Measurements from ENCODE around the gene FAM78A.

FAM78A gene

DNA sequence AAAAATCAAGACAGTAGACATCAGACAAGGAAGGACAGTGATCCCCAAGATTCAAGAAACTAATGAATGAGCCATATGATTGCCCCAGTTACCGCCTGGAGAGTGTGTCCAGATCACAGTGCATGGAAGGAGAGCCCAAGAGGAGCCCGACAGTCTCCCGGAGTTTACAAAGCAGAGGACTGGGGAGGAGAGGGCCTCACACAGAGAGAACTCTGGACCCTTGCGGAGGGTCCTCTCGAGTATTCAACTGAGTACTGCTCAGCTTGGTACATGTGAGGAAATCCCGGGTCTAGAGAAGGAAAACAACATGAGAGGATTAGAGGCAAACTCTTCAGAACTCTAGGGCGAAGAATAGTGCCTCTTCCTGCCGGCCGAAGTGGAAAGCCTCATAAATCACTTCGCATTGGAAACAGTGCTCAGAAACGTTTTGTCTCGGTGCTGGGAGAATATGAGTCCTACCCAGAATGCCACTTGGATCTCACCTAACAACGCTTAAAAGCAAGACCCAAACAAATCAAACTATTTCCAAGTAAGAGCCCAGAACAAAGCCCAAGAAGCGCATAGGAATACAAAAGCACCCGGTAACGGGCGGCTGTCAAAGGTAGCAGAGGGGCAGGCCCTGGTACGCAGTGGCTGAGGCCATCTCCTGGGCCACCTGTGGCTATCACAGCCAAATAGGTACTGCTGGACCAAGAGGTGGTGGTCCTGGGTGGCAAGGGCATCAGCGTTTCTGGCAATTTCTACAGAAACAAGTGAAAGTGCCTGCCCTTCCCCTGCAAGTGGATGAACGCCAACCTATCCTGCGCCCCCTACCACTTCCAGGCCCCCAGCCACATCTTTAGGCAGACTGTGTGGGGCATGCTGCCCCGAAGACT, 36.0 kb downstream of the FAM78A start:
- no peak overlapping the region for H3K4me3 ChIP-seq (ENCODE audit: low read depth, low read length)

DNA sequence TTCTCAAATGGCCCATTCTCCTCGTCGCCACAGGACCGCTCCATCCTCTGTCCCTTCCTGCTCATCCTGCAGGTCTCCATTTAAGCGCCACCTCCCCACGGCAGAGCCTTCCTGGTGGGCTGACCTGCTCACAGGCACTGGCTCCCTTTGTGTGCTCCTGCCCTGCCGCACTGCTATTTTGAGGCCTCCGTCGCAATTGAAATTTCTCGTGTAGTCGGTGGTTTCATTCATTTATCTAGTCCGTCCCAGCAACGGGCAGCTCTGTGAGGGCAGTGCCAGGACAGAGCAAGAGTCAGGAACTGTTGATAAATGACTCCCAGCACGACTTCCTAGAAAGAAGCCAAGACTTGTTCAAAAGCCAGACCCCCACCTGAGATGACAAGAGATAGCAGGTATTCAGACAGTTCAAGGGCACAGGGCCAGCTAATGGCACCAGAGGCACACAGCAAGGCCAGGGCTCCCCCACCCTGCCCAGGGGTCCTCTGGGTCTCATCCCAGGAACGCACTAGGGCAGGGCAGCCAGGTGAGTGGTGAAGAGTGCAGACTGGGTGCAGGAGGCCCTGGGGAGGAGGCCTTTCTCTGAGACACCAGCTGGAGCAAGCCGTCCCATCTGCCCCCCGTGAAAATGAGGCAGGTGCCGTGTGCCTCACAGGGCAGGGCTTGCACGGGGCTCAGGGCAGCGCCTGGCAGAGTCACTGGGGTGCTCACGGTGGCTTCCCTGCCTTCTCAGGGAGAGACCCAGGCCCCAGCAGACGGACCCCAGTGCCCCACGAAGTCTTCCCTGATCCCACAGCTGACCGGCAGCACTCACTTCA, 36.9 kb downstream of the FAM78A start:
- no peak overlapping the region for H3K4me3 ChIP-seq (ENCODE audit: low read depth, low read length)

DNA sequence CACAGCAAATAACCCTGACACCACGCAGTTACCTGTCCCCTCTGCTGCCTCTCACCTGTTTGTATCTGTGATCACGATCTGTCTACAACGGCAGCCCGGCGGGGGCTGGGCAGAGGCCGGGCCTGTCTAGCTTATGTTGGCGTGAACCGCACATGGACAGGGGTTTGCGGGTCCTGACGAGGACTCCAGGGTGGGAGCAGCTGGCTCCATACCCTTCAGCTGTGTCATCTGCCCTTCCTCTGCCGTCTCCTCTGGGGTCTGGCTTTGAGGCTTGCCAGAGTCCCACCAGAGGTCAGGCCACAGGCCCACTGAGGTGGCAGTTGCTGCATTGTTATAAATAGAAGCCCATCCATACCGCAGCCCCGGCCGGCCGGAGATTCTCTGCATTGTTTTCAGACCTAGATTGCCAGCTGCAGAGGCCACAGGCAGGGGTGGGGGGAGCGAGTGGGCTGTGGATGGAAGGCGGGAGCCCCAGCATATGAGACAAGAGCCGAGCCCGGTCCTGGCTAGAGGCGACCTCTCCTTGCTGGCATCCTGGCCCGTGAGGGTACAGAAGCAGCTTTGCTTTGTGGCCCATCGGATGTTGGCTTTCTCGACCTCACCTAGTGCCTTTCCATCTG, 37.8 kb downstream of the FAM78A start:
- no peak overlapping the region for H3K4me3 ChIP-seq (ENCODE audit: low read depth, low read length)

DNA sequence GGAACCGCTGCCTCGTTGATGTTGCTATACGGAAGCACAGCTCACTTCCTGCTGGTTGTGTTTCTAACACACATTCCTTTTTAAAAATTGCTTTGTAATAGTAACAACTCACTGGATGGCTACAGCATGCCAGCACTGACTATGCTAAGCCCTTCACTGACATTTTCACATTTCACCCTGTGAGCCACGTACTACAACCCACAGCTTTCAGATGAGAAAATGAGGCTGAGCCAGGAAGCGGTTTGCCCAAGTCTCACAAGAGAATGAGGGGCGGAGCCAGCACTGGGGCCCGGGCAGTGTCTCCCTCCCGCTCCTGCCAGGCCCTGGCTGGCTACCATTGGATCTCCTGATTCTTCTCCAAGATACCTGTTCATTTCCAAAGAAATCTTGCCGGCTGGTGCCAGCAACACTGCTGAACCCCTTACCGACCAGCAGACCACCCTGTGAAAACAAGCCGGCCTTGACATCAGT, 38.3 kb downstream of the FAM78A start:
- H3K4me3 ChIP-seq (ENCODE audit: low read depth, low read length) = no peak overlapping the region

DNA sequence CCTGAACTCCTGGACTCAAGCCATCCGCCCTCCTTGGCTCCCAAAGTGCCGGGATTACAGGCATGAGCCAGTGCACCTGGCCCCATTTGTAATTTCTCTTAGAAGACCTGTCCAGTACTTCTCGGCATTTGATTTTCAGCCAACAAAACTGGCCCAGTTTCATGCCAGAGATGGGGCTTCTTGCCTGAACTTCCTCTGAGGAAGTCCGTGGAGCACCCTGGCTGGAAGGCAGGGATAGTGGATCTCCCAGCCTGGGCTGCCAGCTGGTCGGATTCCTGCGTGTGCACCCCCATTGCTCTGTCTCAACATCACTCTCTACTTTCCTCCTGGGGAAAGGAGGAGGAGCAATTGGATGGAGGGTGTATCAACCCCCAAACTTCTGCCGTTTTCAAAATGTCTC, 39.0 kb downstream of the FAM78A start:
- H3K4me3 ChIP-seq (ENCODE audit: low read depth, low read length) = no peak overlapping the region

DNA sequence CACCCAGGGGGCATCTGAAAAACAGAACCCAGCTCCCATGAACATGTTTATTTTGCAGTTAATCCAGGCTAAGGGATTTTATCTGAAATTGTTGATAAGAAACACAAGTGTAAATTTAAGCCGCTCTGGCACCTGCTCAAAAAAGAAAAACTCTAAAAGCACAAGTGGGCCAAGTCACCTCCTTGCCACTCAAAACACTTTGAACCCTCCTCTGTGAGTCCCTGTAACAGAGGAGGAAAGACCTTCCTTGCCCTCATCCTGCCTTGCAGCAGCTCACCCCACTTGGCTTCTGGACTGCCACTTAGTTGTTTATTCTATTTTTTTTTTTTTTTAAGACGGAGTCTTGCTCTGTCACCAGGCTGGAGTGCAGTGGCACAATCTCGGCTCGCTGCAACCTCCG, 39.5 kb downstream of the FAM78A start:
- no peak overlapping the region for H3K4me3 ChIP-seq (ENCODE audit: low read depth, low read length)

DNA sequence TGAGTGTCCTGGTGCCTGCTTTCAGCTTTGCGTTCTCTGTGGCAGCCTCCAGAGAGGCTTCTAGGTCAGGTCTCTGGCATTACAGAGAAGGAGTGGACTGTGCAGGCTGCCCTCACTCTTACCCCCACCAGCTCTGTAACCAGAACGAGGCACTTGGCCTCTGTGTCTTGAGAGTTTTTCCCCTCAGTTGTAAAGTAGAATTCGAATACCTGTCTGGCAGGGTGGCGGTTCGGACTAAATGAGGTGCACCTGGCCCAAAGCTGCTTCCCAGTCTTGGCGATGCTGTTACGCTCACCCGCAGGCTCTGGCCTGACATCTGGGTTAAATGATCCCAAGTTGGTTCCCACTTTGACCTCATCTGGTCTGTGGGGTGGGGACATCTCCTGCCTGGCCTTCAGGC, 40.1 kb downstream of the FAM78A start:
- H3K4me3 ChIP-seq (ENCODE audit: low read depth, low read length) = no peak overlapping the region

DNA sequence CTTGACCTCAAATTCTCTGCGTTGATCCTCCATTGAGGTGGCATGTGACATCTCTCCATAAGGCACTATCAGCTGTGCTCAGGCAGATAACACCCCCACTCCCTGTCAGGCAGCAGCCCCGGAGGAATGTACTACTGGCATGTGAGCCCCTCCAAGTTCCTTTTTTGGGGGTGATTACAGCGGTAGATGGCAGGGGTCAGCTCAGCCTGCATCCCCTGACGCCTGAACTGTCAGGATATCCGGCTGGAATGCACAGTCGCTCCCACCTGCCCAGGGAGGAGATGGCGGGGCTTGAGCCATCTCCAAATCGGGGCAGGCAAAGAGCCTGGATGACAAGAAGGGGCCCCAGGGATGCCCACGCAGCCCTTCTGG, 40.8 kb downstream of the FAM78A start:
- no peak overlapping the region for H3K4me3 ChIP-seq (ENCODE audit: low read depth, low read length)

DNA sequence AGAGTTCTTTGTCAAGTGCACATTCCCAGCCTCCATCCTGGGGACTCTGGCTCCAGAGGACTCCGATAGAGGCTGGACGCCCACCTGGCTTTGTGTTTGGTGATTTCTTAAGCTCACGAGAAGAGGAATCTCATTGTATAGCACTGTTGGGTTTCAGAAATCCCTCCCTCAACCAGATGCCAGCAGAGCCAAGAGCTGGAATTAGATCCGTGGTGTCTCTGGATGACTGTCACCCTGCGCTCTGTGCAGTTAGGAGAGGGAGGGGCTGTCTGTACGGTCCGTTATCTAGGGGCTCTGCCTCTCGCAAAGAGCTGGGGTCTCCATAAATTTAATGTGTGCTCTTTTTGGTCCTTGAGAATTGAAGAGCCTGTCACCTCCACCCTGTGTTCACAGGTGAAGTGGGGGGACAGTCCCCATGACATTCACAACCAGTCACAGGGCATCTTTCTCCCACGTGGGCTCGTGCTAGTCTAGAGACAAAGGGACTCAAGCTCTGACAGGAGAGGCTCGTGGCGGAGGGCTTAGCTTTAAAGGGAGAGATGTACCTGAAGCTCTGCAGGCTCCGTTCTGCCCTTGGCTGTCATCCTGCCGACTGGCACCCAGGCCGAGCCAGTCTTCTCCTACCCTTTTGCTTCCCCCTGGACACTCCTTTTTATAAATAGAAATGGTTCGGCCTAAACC, 41.4 kb downstream of the FAM78A start:
- no peak overlapping the region for H3K4me3 ChIP-seq (ENCODE audit: low read depth, low read length)

DNA sequence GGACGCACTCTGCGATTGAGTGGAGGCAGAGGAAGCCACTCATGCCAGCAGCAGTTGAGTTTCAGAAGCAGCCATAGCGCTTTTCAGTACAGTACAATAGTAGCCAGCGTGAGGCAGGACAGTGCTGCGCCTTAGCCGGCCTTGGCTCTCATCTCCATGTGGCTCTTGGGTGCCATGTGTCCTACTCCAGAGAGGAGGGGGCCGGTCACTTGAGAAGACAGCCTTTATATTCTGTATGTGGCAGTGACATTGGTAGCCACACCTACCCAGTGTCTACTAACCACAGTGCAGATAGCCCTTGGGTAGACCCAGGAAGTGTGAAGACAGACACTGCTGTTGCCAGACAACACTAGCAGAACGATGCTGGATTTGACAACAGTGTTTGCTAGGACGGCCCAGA, 42.3 kb downstream of the FAM78A start:
- H3K4me3 ChIP-seq (ENCODE audit: low read depth, low read length) = no peak overlapping the region

DNA sequence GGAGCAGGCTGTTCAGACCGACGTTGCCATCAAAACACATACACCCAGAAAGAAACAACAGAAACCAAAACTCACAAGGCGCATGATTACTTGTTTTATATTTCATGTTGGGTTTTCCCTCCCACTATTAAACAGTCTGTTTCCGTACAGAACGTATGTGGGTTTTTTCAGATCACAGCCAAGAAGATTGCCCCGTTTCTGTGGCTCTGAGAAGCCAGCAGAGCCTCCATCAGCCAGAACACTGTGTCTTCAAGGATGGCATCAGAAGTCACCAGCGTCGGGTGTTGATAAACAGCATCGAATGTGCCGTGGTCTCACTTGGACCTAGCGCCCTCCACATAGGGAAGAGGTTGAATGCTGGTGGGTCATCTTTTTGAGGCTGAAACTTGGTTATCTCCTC, 42.8 kb downstream of the FAM78A start:
- H3K4me3 ChIP-seq (ENCODE audit: low read depth, low read length) = no peak overlapping the region

DNA sequence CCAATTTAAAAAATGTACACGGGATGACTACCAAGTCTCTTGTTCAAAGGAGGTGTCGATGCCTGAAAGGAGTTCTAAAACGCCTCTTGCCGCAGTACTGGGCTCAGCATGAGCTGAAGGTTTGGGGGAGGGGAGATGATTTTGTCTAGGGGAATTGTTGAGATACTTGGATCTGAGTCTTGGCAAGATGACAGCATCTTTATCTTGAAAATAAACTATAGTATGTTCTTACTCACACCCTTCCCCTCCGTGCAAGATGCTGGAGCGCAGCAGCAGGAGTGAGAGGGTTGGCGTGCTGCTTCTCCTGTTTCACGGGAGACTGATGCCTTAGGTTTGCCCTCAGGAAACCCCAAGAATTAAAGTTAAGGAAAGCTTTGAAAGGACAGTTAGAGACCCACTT, 47.3 kb downstream of the FAM78A start:
- H3K4me3 ChIP-seq (ENCODE audit: low read depth, low read length) = no peak overlapping the region

DNA sequence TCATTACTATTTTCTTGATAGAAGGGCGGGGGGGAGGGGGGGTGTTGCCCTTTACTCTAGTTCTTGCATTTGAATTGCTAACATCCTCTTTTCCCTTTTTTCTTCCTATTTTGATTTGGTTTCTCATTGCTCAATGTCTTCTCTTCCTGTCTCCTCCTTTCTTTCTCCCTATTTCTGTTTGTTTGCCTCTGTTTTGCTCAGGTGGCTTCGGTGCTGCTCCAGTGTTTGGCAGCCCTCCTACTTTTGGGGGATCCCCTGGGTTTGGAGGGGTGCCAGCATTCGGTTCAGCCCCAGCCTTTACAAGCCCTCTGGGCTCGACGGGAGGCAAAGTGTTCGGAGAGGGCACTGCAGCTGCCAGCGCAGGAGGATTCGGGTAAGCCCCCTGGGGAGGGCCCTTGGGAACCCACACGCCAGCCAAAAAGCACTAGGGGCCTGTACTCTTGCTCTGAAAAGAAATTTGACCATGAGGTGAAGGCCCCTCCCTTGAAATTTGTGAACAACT, 48.3 kb downstream of the FAM78A start:
- H3K4me3 ChIP-seq (ENCODE audit: low read depth, low read length) = no peak overlapping the region

DNA sequence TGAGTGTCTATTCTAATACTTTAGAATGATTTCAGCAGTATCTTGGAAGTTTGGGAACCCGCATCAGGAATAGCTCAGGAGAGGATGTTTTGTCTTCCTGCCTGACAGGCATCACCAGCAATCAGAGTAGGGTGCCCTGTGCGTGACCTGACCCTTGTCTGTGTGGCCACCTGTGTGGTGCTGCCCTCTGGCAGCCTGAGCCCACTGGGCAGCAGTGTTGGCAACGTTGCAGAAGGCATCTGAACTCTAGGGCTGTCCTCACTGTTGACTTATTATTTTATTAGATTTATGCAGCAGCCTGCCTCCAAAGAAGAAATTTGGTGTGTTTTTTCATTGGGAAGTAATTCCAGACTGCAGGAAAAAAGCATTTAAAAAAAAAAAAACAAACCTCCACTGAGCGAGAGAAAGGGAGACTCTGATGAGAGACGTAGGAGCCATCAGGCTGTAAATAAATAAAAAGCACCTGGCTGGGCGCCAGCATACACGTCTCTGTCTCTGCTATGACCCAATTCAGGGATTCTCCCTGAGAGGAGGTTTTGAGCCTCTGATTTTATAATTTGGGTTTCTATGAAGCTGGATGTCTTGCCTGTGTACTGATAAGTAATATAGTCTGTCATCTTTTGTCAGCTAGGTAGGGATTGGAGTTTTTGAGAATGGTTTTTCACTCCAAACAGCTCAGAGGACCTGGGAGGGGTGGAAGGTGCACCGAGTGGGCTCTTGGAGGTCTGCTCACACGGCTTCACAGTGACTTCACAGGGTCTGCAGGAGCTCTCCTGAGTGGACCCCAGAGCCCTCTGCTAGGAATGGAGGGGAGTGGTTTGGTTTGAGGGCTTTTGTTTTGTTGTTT, 49.0 kb downstream of the FAM78A start:
- no peak overlapping the region for H3K4me3 ChIP-seq (ENCODE audit: low read depth, low read length)

DNA sequence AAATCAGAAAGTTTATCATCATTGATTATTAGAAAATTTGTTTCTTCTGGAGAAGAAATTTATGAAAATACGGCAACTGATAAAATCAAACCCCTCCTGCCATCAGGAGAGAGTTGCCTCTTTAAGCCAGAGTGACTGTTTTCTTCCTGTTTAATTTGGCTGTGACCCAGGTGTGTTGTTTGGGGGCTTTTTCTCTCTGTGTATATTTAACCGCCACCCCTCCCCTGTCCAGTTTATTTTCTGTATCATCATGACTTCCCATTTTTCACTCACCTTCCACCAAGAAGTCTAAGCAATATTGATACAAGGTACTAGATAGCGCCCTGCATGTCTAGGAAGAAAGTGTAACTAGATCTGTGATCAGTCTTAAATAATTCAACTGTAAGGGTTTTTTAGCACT, 50.1 kb downstream of the FAM78A start:
- no peak overlapping the region for H3K4me3 ChIP-seq (ENCODE audit: low read depth, low read length)

DNA sequence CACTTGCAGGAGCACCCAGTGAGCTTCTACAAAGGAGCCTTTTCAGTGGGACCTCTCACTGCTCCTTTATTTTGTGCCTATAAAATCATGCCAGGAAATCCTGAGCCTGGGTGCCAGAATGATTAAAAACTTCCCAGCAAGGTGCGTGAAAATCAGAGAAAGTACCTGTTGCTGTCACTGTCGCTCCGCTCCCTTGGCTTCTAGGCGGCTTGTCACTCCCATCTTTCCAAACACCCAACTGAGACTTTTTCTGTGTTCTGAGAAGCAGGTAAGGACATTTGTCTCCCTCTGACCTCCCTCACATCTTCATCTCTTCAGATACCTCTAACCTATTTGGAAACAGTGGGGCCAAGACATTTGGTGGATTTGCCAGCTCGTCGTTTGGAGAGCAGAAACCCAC, 53.9 kb downstream of the FAM78A start:
- no peak overlapping the region for H3K4me3 ChIP-seq (ENCODE audit: low read depth, low read length)

DNA sequence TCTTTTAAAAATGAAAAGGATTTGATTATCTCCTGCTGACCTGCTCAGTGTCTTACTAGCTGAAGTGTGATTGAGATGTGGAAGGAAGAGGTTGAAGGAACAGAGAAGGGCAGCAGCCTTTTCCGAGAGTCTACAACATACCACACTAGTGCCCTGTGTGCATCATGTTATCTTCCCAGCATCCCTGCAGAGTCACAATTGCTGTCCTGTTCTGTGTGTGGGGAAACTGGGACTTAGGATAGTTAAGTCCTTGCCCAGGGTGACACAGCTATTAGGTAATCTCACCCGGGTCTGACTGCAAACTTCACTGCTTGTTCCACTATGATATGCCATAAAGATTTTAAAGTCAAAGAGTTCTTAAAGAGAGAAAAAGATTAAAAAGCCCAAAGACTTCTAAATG, 55.8 kb downstream of the FAM78A start:
- H3K4me3 ChIP-seq (ENCODE audit: low read depth, low read length) = no peak overlapping the region

DNA sequence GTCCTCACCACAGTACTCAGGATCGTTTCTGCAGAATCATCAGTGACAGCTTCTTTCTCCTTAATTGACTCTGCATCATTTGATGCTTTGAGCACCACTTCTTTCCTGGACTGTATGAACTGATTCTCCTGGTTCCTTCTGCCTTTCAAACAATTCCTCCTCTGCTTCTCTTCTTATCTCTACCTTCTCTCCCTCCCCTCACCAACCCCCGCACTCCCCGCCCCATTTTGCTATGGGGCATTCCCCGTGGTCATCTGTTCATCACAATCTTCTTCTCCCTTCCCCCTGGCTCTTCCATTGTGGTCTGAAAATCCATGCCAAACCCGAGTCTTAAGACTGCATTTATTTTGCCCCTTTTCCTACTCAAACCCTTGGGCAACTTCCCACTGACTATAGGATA, 57.9 kb downstream of the FAM78A start:
- H3K4me3 ChIP-seq (ENCODE audit: low read depth, low read length) = no peak overlapping the region

DNA sequence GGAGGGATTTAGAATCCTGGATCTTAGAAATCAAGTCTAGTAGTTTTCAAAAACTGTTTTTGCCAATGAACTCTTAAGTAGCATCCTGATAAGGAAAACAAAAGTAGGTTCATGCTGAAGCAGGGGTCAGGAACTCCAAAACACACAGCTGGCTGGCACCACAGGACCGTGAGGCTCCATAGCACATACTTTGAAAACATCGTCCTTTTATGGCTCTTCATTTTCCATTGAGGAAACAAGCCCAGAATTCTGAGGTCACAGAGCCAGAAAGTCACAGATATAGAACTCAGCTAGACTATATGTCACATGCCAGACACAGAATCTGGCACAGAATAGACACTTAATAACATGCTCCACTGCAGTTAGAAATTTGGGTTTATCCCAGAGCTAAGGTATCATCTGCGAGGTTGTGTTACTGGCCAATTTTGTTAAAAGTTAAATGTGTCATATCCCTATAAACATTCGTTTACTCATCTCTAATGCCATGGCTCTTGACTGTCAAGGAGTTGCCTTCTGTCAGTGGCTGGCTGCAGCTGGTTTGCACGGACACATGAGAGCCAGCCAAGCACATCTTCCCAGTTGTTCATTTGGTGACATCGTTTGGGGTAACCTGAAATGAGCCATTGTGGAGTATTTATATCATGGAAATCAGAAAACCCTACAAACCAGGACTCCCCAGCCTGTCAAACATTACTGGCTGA, 58.8 kb downstream of the FAM78A start:
- no peak overlapping the region for H3K4me3 ChIP-seq (ENCODE audit: low read depth, low read length)
